ENCODE data around the gene PRTFDC1.
A peak's percentile ranks its signal among the peaks of the same experiment; 100 is the strongest.
"Not testable (repeated sequence)": the region's sequence is repeated elsewhere in the genome, so short reads cannot be mapped to it uniquely, and the experiment has no call there.

The PRTFDC1 gene

GRCh38 chr10:24952143-24952706 is at the start of gene PRTFDC1:
TSS of gene PRTFDC1 (minus strand) at chr10:24952606. CDS start at chr10:24952575, 31 bp downstream.
- peak; percentile 49 for DNase-seq
- in situ Hi-C loops (cut with MboI; ENCODE audit: low pct_unique_long_range_greater_than_20kb, low sequenced_read_pairs): no loop called here

DNA sequence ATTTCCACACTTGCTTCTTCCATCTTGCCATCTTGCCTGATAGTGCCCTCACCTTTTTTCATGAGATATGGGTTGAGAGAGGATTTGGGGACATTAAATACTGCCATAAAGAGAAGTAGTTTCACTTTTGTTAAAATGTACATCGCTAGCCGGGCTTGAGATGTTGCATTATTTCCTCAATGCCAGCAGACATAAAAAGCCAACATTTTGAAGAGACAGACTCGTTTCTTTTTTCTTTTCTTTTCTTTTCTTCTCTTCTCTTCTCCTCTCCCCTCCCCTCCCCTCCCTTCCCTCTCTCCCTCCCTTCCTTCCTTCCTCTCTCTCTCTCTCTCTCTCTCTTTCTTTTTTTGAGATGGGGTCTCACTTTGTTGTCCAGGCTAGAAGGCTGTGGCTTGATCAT is 45.6 kb upstream of the PRTFDC1 start:
- in situ Hi-C loops (cut with MboI; ENCODE audit: low pct_unique_long_range_greater_than_20kb, low sequenced_read_pairs): no loop called here
- no peak for DNase-seq

- DNase-seq: no peak
Measured at GRCh38 chr10:24995072-24995471, 42.7 kb upstream of the PRTFDC1 start.

DNA sequence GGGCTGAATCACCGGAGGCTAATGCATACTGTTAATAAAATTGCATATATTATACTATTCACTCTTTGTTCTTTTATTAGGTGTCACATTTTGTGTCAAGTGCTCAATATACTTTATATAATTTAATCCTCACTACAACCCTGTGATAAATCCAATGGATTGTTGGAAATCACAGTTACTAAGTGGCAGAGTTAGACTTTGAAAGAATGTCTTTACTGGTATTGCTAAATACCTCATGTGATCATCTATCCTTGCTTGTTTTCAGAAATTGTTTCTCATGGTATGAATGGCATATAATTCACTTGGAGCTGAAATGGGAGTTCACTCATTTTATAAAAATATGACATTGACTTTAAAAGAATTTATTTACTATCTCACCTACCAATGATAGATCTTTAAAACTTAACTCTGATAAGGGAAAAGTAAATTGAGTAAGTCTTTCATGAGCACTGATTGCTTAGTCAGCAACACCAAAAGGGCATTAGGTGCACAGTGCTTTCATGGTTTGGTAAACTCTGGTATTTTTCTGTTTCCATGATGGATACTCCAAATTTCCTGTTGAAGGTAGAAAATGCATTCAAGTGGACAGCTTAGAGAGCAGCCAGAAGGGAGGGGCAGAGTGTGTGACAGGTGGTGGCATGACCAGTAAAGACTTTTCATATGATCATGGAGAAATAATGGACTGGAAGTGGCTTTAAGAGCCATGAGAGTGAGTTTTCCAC is 41.0 kb upstream of the PRTFDC1 start:
- DNase-seq: no peak
- in situ Hi-C loops (cut with MboI; ENCODE audit: low pct_unique_long_range_greater_than_20kb, low sequenced_read_pairs): no loop called here

More at GRCh38 chr10:24995072-24995471, 42.7 kb upstream of the PRTFDC1 start:
- in situ Hi-C loops (cut with MboI; ENCODE audit: low pct_unique_long_range_greater_than_20kb, low sequenced_read_pairs): no loop called here

DNA sequence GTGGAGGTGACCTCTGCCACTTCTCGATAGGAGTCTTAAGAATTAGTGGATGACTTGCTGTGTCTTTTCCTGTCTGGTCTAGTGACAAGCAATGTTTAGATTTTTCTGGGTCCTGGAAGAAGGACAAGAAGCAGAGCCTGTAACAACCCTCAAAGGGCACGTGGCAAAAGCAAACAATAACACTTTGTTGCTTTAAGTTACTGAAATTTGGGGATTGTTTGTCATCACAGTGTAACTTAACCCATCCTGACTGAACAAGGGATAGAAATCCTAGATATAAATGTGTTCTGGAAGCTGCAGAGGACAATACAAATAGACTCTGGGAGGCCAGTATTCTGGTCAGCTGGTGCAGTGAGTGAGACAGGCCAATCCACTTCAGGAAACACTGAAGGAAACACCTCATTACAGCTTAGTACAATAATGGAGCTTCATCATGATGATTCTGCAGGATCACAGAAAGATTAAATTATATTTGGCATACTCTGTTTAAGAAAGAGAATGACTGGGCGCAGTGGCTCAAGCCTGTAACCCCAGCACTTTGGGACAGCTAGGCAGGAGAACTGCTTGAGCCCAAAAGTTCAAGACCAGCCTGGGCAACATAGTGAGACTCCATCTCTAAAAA is 40.2 kb upstream of the PRTFDC1 start:
- in situ Hi-C loops (cut with MboI; ENCODE audit: low pct_unique_long_range_greater_than_20kb, low sequenced_read_pairs): no loop called here
- no peak for DNase-seq

DNA sequence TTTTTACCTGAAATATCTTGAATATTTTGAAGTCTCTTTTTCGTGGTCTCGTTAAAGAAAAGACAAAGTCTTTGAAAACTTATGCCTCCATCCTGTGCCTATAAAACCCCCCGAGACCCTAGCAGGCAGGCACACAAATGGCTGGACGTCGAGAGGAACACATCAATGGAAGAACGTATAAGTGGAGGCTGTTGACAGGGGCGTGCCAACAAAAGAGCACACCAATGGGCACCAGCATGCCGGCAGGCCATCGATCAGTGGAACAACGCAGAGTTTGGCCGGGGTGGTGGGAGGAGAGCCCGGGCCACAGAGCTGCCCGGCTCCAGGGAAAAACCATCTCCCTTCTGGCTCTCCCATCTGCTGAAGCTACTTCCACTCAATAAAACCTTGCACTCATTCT is 38.9 kb upstream of the PRTFDC1 start:
- in situ Hi-C loops (cut with MboI; ENCODE audit: low pct_unique_long_range_greater_than_20kb, low sequenced_read_pairs): no loop called here
- no peak for DNase-seq

DNA sequence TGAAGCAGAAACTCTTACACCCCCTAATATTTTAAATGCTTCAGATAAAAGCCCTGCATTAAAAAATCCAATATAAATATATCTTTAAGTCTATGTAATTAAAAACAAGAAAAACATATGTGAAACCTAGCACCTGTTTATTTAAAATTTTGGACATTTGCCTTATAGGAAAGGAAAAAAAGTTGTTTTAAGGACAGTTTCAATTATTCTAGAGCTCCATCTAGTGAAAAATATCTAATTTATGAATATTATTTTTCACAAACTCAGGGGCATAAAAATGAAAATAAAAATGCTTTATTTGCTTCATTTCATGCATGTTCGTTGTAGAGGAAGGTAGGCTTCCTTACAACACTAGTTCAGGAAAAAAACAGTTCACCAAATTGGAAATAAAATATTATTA is 37.5 kb upstream of the PRTFDC1 start:
- in situ Hi-C loops (cut with MboI; ENCODE audit: low pct_unique_long_range_greater_than_20kb, low sequenced_read_pairs): no loop called here

GRCh38 chr10:24988831-24989640 is 36.6 kb upstream of the PRTFDC1 start:
- peak; percentile 28 for DNase-seq
- in situ Hi-C loops (cut with MboI; ENCODE audit: low pct_unique_long_range_greater_than_20kb, low sequenced_read_pairs): no loop called here

More for the DNA sequence above, 37.5 kb upstream of the PRTFDC1 start:
- no peak for DNase-seq

GRCh38 chr10:24984906-24985305 is 32.5 kb upstream of the PRTFDC1 start:
- in situ Hi-C loops (cut with MboI; ENCODE audit: low pct_unique_long_range_greater_than_20kb, low sequenced_read_pairs): no loop called here
- no peak for DNase-seq

- in situ Hi-C loops (cut with MboI; ENCODE audit: low pct_unique_long_range_greater_than_20kb, low sequenced_read_pairs): no loop called here
- no peak for DNase-seq
Measured at GRCh38 chr10:24983946-24984345, 31.5 kb upstream of the PRTFDC1 start.

DNA sequence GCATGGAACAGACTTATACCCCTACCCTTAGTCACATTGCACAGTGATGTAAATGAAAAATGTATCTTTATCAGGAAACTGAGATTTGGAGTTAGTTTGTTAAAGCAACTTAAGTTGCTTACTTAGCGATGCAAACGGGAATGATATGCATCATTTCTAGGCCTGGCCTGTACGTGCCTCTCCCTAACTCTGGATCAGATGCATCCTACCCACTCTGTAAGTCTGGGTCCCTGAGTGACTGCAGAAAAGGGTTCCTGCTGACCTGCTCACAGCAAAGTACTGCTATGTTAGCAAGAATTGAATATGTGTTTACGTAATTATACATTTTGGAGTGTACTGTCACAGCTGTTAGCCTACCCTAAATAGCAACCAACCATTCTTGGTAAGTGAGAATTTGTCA is 30.7 kb upstream of the PRTFDC1 start:
- in situ Hi-C loops (cut with MboI; ENCODE audit: low pct_unique_long_range_greater_than_20kb, low sequenced_read_pairs): no loop called here
- DNase-seq: no peak

DNA sequence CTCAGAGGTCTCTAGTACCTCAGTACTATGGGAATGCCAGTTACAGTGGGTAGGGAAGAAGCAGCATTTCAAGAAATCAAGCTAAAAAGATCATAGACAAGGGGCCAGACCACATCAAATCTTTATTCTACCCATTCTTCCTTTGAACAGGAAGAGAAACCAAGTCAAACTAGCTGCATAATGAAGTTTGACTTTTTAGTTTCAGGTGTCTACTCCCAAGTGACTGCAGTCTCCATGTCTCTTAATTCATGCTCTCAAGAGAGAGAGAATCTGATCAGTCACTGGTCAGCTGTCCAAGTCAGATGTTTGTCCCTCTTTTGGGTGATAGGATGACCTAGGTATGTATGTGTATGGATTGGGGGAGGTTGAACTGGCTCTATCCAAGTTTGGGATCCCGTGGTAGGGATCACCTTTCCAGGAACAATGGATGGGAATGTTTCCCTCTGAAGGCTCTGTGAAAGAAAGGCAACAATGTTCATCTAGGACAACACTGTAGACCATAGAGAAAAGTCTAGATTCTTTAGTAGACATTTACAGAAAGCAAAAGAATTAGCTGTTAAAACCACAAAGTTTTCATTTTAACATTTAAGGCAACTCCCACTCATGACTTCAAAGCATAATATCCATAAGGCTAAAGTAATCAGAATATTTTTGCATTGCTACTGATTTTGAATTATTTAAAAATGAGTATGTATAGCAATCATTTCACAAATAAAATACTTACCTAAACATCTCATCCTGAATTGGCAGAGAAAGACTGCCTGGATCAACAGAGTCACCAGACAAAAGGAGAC is 30.1 kb upstream of the PRTFDC1 start:
- in situ Hi-C loops (cut with MboI; ENCODE audit: low pct_unique_long_range_greater_than_20kb, low sequenced_read_pairs): no loop called here
- no peak for DNase-seq

GRCh38 chr10:24981161-24981710 is 28.8 kb upstream of the PRTFDC1 start:
- in situ Hi-C loops (cut with MboI; ENCODE audit: low pct_unique_long_range_greater_than_20kb, low sequenced_read_pairs): no loop called here
- no peak for DNase-seq

DNA sequence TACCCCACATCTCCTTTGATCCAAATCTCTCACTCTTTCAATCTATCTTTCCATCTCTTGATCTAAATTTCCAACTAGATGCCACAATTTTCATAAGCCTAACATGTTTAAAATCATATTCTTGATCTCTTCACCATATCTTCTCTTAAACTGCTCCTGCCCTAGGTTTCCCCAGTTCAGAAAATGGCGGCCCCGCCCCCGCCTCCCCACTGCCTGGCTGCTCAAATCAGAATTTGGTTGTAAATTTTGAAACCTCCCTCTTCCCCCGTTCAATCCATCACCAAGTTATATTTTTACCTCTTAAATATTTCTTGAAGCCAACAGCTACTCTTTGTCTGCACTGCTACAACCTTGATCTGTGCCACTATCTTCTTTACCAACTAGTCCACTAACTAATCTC is 27.3 kb upstream of the PRTFDC1 start:
- in situ Hi-C loops (cut with MboI; ENCODE audit: low pct_unique_long_range_greater_than_20kb, low sequenced_read_pairs): no loop called here
- no peak for DNase-seq

DNA sequence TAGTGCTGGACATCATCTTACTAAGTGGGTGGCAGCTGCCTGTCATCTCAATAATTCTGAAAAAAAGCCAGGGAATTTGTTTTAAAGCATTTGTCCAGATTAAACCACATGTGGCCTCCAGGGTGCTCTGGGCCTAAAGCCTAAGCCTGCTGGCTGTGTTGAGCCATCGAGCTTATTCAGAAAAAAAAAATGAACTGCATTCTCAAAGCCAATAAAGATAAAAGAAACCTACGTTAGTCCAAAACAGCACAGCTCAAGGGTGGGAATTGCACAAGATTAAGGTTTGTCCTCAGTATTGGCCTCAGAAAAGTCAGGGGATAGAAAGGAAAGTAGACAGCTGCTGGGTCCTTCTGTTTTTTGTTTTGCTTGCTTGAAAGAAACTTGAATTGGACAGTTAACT is 22.6 kb upstream of the PRTFDC1 start:
- no peak for DNase-seq
- in situ Hi-C loops (cut with MboI; ENCODE audit: low pct_unique_long_range_greater_than_20kb, low sequenced_read_pairs): no loop called here

- DNase-seq: no peak
- in situ Hi-C loops (cut with MboI; ENCODE audit: low pct_unique_long_range_greater_than_20kb, low sequenced_read_pairs): no loop called here
Measured at GRCh38 chr10:24973163-24973562, 20.8 kb upstream of the PRTFDC1 start.

- in situ Hi-C loops (cut with MboI; ENCODE audit: low pct_unique_long_range_greater_than_20kb, low sequenced_read_pairs): no loop called here
Measured at GRCh38 chr10:24971374-24971773, 19.0 kb upstream of the PRTFDC1 start.

GRCh38 chr10:24969841-24970281 is 17.5 kb upstream of the PRTFDC1 start:
- in situ Hi-C loops (cut with MboI; ENCODE audit: low pct_unique_long_range_greater_than_20kb, low sequenced_read_pairs): no loop called here
- no peak for DNase-seq

More at GRCh38 chr10:24971374-24971773, 19.0 kb upstream of the PRTFDC1 start:
- DNase-seq: no peak

DNA sequence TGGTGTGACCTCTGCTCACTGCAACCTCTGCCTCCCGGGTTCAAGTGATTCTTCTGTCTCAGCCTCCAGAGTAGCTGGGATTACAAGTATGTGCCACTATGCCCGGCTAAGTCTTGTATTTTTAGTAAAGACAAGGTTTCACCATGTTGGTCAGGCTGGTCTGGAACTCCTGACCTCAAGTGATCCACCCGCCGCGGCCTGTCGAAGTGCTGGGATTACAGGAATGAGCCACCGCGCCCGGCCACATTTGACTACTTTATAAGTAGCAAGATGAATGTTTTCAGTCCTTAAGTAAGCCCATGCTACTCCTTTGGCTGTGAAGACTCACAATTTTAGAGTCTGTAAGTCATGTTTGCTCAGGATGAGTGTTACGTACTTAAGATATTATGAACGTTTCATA is 16.5 kb upstream of the PRTFDC1 start:
- in situ Hi-C loops (cut with MboI; ENCODE audit: low pct_unique_long_range_greater_than_20kb, low sequenced_read_pairs); DNase-seq: not testable (repeated sequence)

All from KBM-7 (cell line).